Measurements from ENCODE around the gene OR8H2.

GRCh38 chr11:56152333-56152732, 48.8 kb downstream of the OR8H2 start:
- TF ChIP-seq EP300 (IDR thresholded peaks at IDR 0.05) (no peak), CTCF (IDR thresholded peaks at IDR 0.05) (no peak), POLR2A (IDR thresholded peaks at IDR 0.05) (no peak)
